DMS79 treated with DMSO at 0.1 percent for 48 hours (cell line): ENCODE measurements around the gene GCLC.

Experiments
- DNase-seq: peaks from one replicate; lab custom pipeline; 2025; lab: John Stamatoyannopoulos, UW

Gene GCLC

DNA sequence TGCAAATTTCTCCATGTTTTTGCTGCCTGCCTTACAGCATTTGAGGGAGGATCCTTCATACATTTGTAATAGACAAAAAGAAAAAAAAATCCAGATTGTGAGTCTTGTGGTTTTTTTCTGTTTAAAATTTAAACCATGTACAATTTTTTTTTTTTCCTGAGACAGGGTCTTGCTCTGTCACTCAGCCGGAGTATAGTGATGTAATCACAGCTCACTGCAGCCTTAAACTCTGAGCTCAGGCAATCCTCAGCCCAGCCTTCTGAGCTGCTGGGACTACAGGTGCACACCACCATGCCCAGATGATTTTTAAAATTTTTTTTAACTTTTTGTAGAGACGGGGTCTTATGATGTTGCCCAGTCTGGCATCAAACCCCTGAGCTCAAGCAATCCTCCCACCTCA is 97.0 kb downstream of the GCLC start:
- DNase-seq, result no peak
